Gastroesophageal sphincter (tissue), 4 donors: ENCODE data around the gene C8G. TPM values are rescaled to one million over a fixed set of nuclear protein-coding genes. Genes with fewer than 3 reads are reported as not detected.

Experiments
- ATAC-seq: fragments of 150-250 bp; one replicate; pipeline ENCODE4 v1.9.1; 2016; ENCODE audit warnings: mild to moderate bottlenecking, moderate library complexity
- H3K27ac ChIP-seq, 4 donors: fragments of 200-600 bp; sonication (generic) in 3 of 4; 1 replicate in 3 of 4; 2 replicates in 1 of 4; pipeline ENCODE4 v1.5.1; 2016 to 2019
- H3K27me3 ChIP-seq: fragments of 200-600 bp; sonication (generic); one replicate; pipeline ENCODE4 v1.5.1; 2019
- H3K36me3 ChIP-seq, 2 donors: fragments of 200-600 bp; sonication (generic); one replicate each; pipeline ENCODE4 v1.5.1; 2019; ENCODE audit warnings: control low read depth in 1 of 2
- H3K4me1 ChIP-seq, 3 donors: fragments of 200-600 bp; sonication (generic); 1 replicate in 2 of 3; 2 replicates in 1 of 3; pipeline ENCODE4 v1.5.1; 2016 to 2019; ENCODE audit warnings: control low read depth in 2 of 3
- H3K4me3 ChIP-seq, 2 donors: fragments of 200-600 bp; sonication (generic); one replicate each; pipeline ENCODE4 v1.5.1; 2019; ENCODE audit warnings: mild to moderate bottlenecking in 1 of 2, moderate library complexity in 1 of 2
- H3K9me3 ChIP-seq, 3 donors: fragments of 200-600 bp; sonication (generic); one replicate each; pipeline ENCODE4 v1.5.1; 2017 to 2019; ENCODE audit warnings: control low read depth in 2 of 3
- CTCF ChIP-seq, 4 experiments: fragments of 200-600 bp in 2 of 4; fragments of 450-650 bp in 2 of 4; sonication (generic) in 1 of 4; IDR thresholded peaks; one replicate each; pipeline ENCODE4 v1.5.1; 2017 to 2019; ENCODE audit warnings: antibody characterized with exemption in 4 of 4, mild to moderate bottlenecking in 2 of 4, moderate library complexity in 2 of 4
- EP300 ChIP-seq: sonication (generic); formaldehyde crosslinking; IDR thresholded peaks from one replicate; pipeline ENCODE4 v1.6.1; 2017; ENCODE audit warnings: antibody characterized with exemption, mild to moderate bottlenecking
- POLR2A ChIP-seq, 2 donors: fragments of 450-650 bp; IDR thresholded peaks; one replicate each; pipeline ENCODE4 v1.6.1; 2017; ENCODE audit warnings: antibody characterized with exemption in 2 of 2, mild to moderate bottlenecking in 2 of 2, moderate library complexity in 1 of 2
- POLR2AphosphoS5 ChIP-seq: sonication (generic); formaldehyde crosslinking; IDR thresholded peaks from one replicate; pipeline ENCODE4 v1.6.1; 2017; ENCODE audit warnings: antibody characterized with exemption
- WGBS, 2 donors: methylation state at CpG; one replicate each; pipeline ENCODE4 v1.1.5; 2018; ENCODE audit warnings: low coverage in 1 of 2; 5-methylcytosine and 5-hydroxymethylcytosine counted together
- total RNA-seq, 4 donors: library from RNA; depleted of rRNA; stranded (reverse); fragments of >200 nt; gene quantifications; one replicate each; pipeline ENCODE4 v1.1.0, GENCODE V29; 2016

C8G gene
- total RNA-seq, 4 donors from 2014 or later = not detected

GRCh38 chr9:136927343-136928271 lies 17.4 kb upstream of the C8G start:
- ATAC-seq = no peak
- peaks cover 0 to 39% of the 10 kb centered on the region in 2 donors for H3K36me3 ChIP-seq
- H3K4me3 ChIP-seq = no peak overlapping the region
- WGBS, 2 donors = 59 to 64% methylated on average over 5 to 14 of the region's 23 CpGs
- no peak overlapping the region for H3K27ac ChIP-seq
- H3K4me1 ChIP-seq = no peaks in the 10 kb centered on the region
- TF ChIP-seq EP300 (no peak), POLR2A (IDR thresholded peaks at IDR 0.05) (no peak), POLR2AphosphoS5 (no peak), CTCF (IDR thresholded peaks at IDR 0.05) (no peak)
- no peaks in the 10 kb centered on the region for H3K9me3 ChIP-seq
- no peaks in the 10 kb centered on the region for H3K27me3 ChIP-seq

GRCh38 chr9:136928591-136928990 lies 16.5 kb upstream of the C8G start:
- H3K4me3 ChIP-seq = no peak overlapping the region
- 70 to 100% methylated on average over 1 to 2 of the region's 9 CpGs for WGBS, 2 donors
- TF ChIP-seq CTCF (IDR thresholded peaks at IDR 0.05) (no peak), EP300 (no peak), POLR2A (IDR thresholded peaks at IDR 0.05) (no peak), POLR2AphosphoS5 (no peak)
- H3K4me1 ChIP-seq = no peaks in the 10 kb centered on the region
- H3K9me3 ChIP-seq = no peaks in the 10 kb centered on the region
- ATAC-seq = no peak
- peaks cover 0 to 39% of the 10 kb centered on the region in 2 donors for H3K36me3 ChIP-seq
- no peak overlapping the region for H3K27ac ChIP-seq
- H3K27me3 ChIP-seq = no peaks in the 10 kb centered on the region

- H3K27ac ChIP-seq = no peak overlapping the region
Observed at GRCh38 chr9:136930014-136930413, 15.0 kb upstream of the C8G start.

GRCh38 chr9:136931611-136932130 lies 13.4 kb upstream of the C8G start:
- 100% methylated on average over 2 of the region's 2 CpGs; no CpG with 5 or more reads in 1 of the 2 donors for WGBS, 2 donors
- no peak overlapping the region for H3K4me3 ChIP-seq
- H3K9me3 ChIP-seq = no peaks in the 10 kb centered on the region
- H3K36me3 ChIP-seq = peaks cover 0 to 9% of the 10 kb centered on the region in 2 donors
- no peak for ATAC-seq
- no peak for TF ChIP-seq POLR2AphosphoS5
- no peak for TF ChIP-seq EP300
- no peak for TF ChIP-seq POLR2A (IDR thresholded peaks at IDR 0.05)
- TF ChIP-seq CTCF (IDR thresholded peaks at IDR 0.05) = no peak
- no peaks in the 10 kb centered on the region for H3K27me3 ChIP-seq
- no peak overlapping the region for H3K27ac ChIP-seq
- no peaks in the 10 kb centered on the region for H3K4me1 ChIP-seq

More at GRCh38 chr9:136930014-136930413, 15.0 kb upstream of the C8G start:
- 93 to 94% methylated on average over 3 to 4 of the region's 4 CpGs for WGBS, 2 donors
- no peak for ATAC-seq
- TF ChIP-seq CTCF (IDR thresholded peaks at IDR 0.05) (no peak), POLR2A (IDR thresholded peaks at IDR 0.05) (no peak), EP300 (no peak), POLR2AphosphoS5 (no peak)
- Histone ChIP-seq H3K9me3 (no peaks in the 10 kb centered on the region), H3K4me1 (no peaks in the 10 kb centered on the region), H3K4me3 (no peak overlapping the region), H3K36me3 (peaks cover 0 to 26% of the 10 kb centered on the region in 2 donors), H3K27me3 (no peaks in the 10 kb centered on the region)
